HEK293T (cell line): ENCODE data around the gene PRR20G.

Source experiments
- ARNT ChIP-seq: fragments of 450-650 bp; IDR thresholded peaks from 2 replicates; pipeline ENCODE4 v1.6.1; 2017; ENCODE audit warnings: mild to moderate bottlenecking
- BHLHE40 ChIP-seq: fragments of 450-650 bp; IDR thresholded peaks from 2 replicates; pipeline ENCODE4 v1.6.1; 2016; ENCODE audit warnings: mild to moderate bottlenecking, moderate library complexity, borderline replicate concordance
- ELF4 ChIP-seq: fragments of 450-650 bp; IDR thresholded peaks from 2 replicates; pipeline ENCODE4 v1.6.1; 2017; ENCODE audit warnings: antibody characterized with exemption
- FOXA1 ChIP-seq: fragments of 450-650 bp; IDR thresholded peaks from 2 replicates; pipeline ENCODE4 v1.6.1; 2016; ENCODE audit warnings: mild to moderate bottlenecking
- FOXK2 ChIP-seq: fragments of 450-650 bp; IDR thresholded peaks from 2 replicates; pipeline ENCODE4 v1.6.1; 2016; ENCODE audit warnings: mild to moderate bottlenecking
- FOXM1 ChIP-seq: fragments of 450-650 bp; IDR thresholded peaks from 2 replicates; pipeline ENCODE4 v1.6.1; 2017; ENCODE audit warnings: mild to moderate bottlenecking, borderline replicate concordance
- HDGF ChIP-seq: fragments of 450-650 bp; IDR thresholded peaks from 2 replicates; pipeline ENCODE4 v1.6.1; 2017; ENCODE audit warnings: antibody characterized with exemption, borderline replicate concordance
- LEF1 ChIP-seq: fragments of 450-650 bp; IDR thresholded peaks from 2 replicates; pipeline ENCODE4 v1.6.1; 2017; ENCODE audit warnings: mild to moderate bottlenecking, borderline replicate concordance
- NFRKB ChIP-seq: fragments of 450-650 bp; IDR thresholded peaks from 2 replicates; pipeline ENCODE4 v1.6.1; 2016; ENCODE audit warnings: mild to moderate bottlenecking, moderate library complexity
- SP1 ChIP-seq: fragments of 450-650 bp; IDR thresholded peaks from 2 replicates; pipeline ENCODE4 v1.6.1; 2017
- SUZ12 ChIP-seq: fragments of 450-650 bp; IDR thresholded peaks from 2 replicates; pipeline ENCODE4 v1.6.1; 2016; ENCODE audit warnings: mild to moderate bottlenecking
- TARDBP ChIP-seq: fragments of 450-650 bp; IDR thresholded peaks from 2 replicates; pipeline ENCODE4 v1.6.1; 2016
- ZNF384 ChIP-seq: fragments of 450-650 bp; IDR thresholded peaks from 2 replicates; pipeline ENCODE4 v1.6.1; 2016
- TF ChIP-seq, protein P1 (sequence below): fragments of 450-650 bp; IDR thresholded peaks from 2 replicates; pipeline ENCODE4 v1.6.1; 2016

DNA sequence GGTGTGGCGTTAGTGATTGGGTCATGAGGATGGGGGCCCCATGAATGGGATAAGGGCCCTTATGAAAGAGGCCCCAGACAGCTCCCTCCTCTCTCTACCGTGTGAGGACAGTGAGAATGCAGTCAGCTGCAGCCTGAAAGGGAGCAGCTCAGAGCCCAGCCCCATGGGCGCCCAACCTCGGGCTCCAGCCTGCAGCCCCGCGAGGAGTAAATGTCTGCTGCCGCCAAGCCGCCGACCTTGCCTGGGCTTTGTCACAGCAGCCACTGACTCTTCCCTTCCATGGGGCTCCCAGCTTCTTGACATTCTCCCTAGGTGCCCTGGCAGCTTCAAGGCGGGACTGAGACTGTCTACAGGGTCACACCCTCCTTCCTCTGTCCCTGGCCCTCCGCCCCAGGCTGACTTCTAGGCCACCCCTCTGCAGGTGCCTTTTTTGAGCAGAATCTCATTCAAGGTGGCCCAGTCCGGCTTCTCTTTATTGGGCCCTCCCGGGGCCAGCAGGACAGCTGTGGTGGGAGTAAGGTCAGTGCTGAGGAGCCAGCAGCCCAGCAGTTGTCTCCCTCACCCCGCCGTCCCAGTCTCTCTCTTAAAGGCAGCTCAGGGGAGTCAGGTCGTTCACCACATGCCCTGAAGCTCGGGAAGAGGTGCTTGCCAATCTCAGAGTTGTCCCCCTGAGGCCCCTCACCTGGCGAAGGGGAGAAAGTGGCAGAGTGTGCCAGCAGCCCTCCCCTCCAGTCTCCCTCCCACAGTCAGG, 18.7 kb upstream of the PRR20G start:
- TF ChIP-seq ARNT: no peak
- TF ChIP-seq SUZ12: no peak
- TF ChIP-seq BHLHE40: no peak
- no peak for TF ChIP-seq NFRKB
- no peak for TF ChIP-seq FOXA1
- no peak for TF ChIP-seq HDGF
- TF ChIP-seq LEF1: no peak
- TF ChIP-seq, protein P1, sequence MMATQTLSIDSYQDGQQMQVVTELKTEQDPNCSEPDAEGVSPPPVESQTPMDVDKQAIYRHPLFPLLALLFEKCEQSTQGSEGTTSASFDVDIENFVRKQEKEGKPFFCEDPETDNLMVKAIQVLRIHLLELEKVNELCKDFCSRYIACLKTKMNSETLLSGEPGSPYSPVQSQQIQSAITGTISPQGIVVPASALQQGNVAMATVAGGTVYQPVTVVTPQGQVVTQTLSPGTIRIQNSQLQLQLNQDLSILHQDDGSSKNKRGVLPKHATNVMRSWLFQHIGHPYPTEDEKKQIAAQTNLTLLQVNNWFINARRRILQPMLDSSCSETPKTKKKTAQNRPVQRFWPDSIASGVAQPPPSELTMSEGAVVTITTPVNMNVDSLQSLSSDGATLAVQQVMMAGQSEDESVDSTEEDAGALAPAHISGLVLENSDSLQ: no peak
- TF ChIP-seq FOXK2: no peak
- TF ChIP-seq ELF4: no peak
- TF ChIP-seq ZNF384: no peak
- TF ChIP-seq SP1: no peak
- TF ChIP-seq TARDBP: no peak
- TF ChIP-seq FOXM1: no peak
